ENCODE results near the gene DRD5. TPM values are rescaled to one million over a fixed set of nuclear protein-coding genes. Genes with fewer than 3 reads are reported as not detected.

The DRD5 gene
- total and polyA plus RNA-seq, 10 of the 15 experiments (the other 5 are each of a cell fraction or from before 2014, with no cell fraction given), result not detected

DNA sequence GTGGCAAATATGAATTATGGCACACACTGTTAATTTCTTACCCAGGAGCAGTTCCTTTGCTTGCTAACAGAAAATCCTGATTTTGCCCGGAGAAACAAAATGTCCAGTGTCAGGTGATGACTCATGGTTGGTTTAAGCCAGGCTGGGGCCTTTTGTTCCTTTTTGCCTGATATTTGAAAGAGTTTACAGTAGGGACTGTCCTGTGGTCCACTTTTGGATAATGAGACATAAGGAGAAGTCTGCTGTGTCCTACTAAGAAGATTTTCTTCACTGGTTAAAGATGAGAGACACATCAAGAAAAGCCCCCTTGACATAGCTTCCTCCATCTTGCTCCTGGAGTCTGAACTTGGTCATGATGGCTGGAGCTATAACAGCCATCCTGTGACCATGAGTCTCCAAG lies 12.1 kb upstream of the DRD5 start:
- ChIA-PET RAD21 (ENCODE audit: unreplicated experiment) (interaction anchor here (6.7 kb wide), 1 partner anchor 246 kb away, joined by 36 read pairs; no protein-coding TSS in a partner anchor), CTCF (interaction anchor here (1.2 to 10.7 kb wide), 5 partner anchors 9 to 250 kb away, joined by 3 to 325 read pairs (median 3); no protein-coding TSS in a partner anchor), SMC1A (ENCODE audit: uncharacterized antibody, unreplicated experiment) (interaction anchor here (2.4 kb wide), 1 partner anchor 245 kb away, joined by 22 read pairs; no protein-coding TSS in a partner anchor), POLR2A (no interaction called here)
- in situ Hi-C loops (cut with MboI) (loop anchor here (10.0 kb wide), 1 partner anchor 775 kb away; no protein-coding TSS in a partner anchor), intact Hi-C loops (cut with micrococcal nuclease; ENCODE audit: unreplicated experiment) (loop anchor here (5.0 to 10.0 kb wide), 2 partner anchors 38 to 385 kb away; no protein-coding TSS in a partner anchor)
- 37% methylated on average over 1 of the region's 1 CpG for WGBS (ENCODE audit: insufficient coverage, insufficient replicate concordance, low lambda C conversion rate, missing lambda C conversion rate)
- Histone ChIP-seq H3K79me2 (ENCODE audit: control insufficient read depth, insufficient read depth, low read length) (no peaks in the 10 kb centered on the region), H2AFZ (ENCODE audit: control insufficient read depth, low read depth, low read length) (no peak overlapping the region), H3K27me3 (replicated peaks in 1 of 2; ENCODE audit: control insufficient read depth in 2 of 2, insufficient read depth in 2 of 2, low read length in 1 of 2) (no peaks in the 10 kb centered on the region), H3K4me2 (ENCODE audit: control insufficient read depth, insufficient read depth) (no peak overlapping the region), H3K36me3 (ENCODE audit: control insufficient read depth in 2 of 2, insufficient read depth in 2 of 2, low read length in 1 of 2) (no peaks in the 10 kb centered on the region), H3K9me3 (replicated peaks; ENCODE audit: control insufficient read depth, insufficient read depth, low read length) (no peaks in the 10 kb centered on the region), H3K9ac (ENCODE audit: control insufficient read depth, insufficient read depth, low read length) (no peak overlapping the region), H3K27ac (ENCODE audit: control insufficient read depth, insufficient read depth) (no peak overlapping the region), H3K4me3 (no peak overlapping the region), H3K4me1 (ENCODE audit: control insufficient read depth, insufficient read depth, low read length) (no peaks in the 10 kb centered on the region), H4K20me1 (ENCODE audit: control insufficient read depth, insufficient read depth) (no peaks in the 10 kb centered on the region)
- no peak for DNase-seq (ENCODE audit: low read depth, low spot score)
- ATAC-seq, result no peak
- FAIRE-seq, result no peak
- no peak for TF ChIP-seq ASH2L (IDR thresholded peaks at IDR 0.05; ENCODE audit: borderline replicate concordance, low read depth)
- no TSS peak for BruUV-seq (replicated peaks)

DNA sequence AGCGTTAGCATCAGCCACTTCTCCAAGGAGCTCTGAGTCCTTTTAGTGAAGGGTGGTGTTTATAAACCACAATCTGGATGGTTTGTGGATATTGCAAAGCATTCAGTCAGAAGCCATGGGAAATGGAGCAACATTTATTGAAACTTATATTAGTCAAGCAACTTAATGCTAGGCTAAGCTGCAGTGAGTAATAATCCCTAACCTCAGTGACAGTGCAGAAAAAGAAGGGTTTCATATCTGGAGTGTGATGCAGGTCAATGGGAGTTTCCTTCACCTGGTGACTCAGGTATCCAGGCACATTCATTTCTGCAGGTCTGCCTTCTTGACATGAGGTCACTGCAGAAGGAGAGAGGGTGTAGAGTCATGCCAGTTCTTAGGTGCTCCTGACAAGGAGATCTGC lies 10.4 kb upstream of the DRD5 start:
- ChIA-PET SMC1A (ENCODE audit: uncharacterized antibody, unreplicated experiment) (interaction anchor here (0.8 to 2.0 kb wide), 2 partner anchors 242 to 244 kb away, joined by 3 to 6 read pairs; no protein-coding TSS in a partner anchor), RAD21 (ENCODE audit: unreplicated experiment) (interaction anchor here (6.7 kb wide), 1 partner anchor 244 kb away, joined by 36 read pairs; no protein-coding TSS in a partner anchor), CTCF (interaction anchor here (0.6 to 2.8 kb wide), 2 partner anchors 243 to 364 kb away, joined by 3 to 18 read pairs; no protein-coding TSS in a partner anchor), POLR2A (no interaction called here)
- no peaks in the 10 kb centered on the region; a peak in 1 of 4 replicates for H3K27me3 ChIP-seq (replicated peaks in 1 of 2; ENCODE audit: control insufficient read depth in 2 of 2, insufficient read depth in 2 of 2, low read length in 1 of 2)
- no peaks in the 10 kb centered on the region; the same call in 2 of the 3 replicates for H3K9me3 ChIP-seq (replicated peaks; ENCODE audit: control insufficient read depth, insufficient read depth, low read length)
- no peak overlapping the region for H2AFZ ChIP-seq (ENCODE audit: control insufficient read depth, low read depth, low read length)
- no peaks in the 10 kb centered on the region for H4K20me1 ChIP-seq (ENCODE audit: control insufficient read depth, insufficient read depth)
- in situ Hi-C loops (cut with MboI), result no loop called here
- FAIRE-seq, result no peak
- no peak overlapping the region for H3K27ac ChIP-seq (ENCODE audit: control insufficient read depth, insufficient read depth)
- intact Hi-C loops (cut with micrococcal nuclease; ENCODE audit: unreplicated experiment), result no loop called here
- no peaks in the 10 kb centered on the region for H3K36me3 ChIP-seq (ENCODE audit: control insufficient read depth in 2 of 2, insufficient read depth in 2 of 2, low read length in 1 of 2)
- 5% methylated on average over 1 of the region's 1 CpG for WGBS (ENCODE audit: insufficient coverage, insufficient replicate concordance, low lambda C conversion rate, missing lambda C conversion rate)
- no peaks in the 10 kb centered on the region for H3K79me2 ChIP-seq (ENCODE audit: control insufficient read depth, insufficient read depth, low read length)
- H3K4me3 ChIP-seq, result no peak overlapping the region
- no peaks in the 10 kb centered on the region for H3K4me1 ChIP-seq (ENCODE audit: control insufficient read depth, insufficient read depth, low read length)
- no peak overlapping the region for H3K9ac ChIP-seq (ENCODE audit: control insufficient read depth, insufficient read depth, low read length)
- BruUV-seq (replicated peaks), result no TSS peak
- ATAC-seq, result no peak
- DNase-seq (ENCODE audit: low read depth, low spot score), result no peak
- no peak overlapping the region for H3K4me2 ChIP-seq (ENCODE audit: control insufficient read depth, insufficient read depth)
- TF ChIP-seq EED (IDR thresholded peaks at IDR 0.05; ENCODE audit: low read depth) (no peak), RAD21 (IDR thresholded peaks at IDR 0.05; ENCODE audit: insufficient read depth, low read depth, low read length) (no peak), EGR1 (IDR thresholded peaks at IDR 0.05; ENCODE audit: borderline replicate concordance in 1 of 2, low read depth in 2 of 2, low read length in 2 of 2) (no peak), RB1 (IDR thresholded peaks at IDR 0.05; ENCODE audit: borderline replicate concordance) (no peak), NR2F1 (conservative IDR thresholded peaks at IDR 0.05) (no peak), PAX5 (IDR thresholded peaks at IDR 0.05; ENCODE audit: borderline replicate concordance, low read depth, low read length) (no peak), MTA3 (IDR thresholded peaks at IDR 0.05; ENCODE audit: borderline replicate concordance, low read length) (no peak), NFXL1 (IDR thresholded peaks at IDR 0.05; ENCODE audit: borderline replicate concordance) (no peak), CHD2 (IDR thresholded peaks at IDR 0.05; ENCODE audit: borderline replicate concordance, low read depth, low read length) (no peak)
- TF ChIP-seq, protein P1, sequence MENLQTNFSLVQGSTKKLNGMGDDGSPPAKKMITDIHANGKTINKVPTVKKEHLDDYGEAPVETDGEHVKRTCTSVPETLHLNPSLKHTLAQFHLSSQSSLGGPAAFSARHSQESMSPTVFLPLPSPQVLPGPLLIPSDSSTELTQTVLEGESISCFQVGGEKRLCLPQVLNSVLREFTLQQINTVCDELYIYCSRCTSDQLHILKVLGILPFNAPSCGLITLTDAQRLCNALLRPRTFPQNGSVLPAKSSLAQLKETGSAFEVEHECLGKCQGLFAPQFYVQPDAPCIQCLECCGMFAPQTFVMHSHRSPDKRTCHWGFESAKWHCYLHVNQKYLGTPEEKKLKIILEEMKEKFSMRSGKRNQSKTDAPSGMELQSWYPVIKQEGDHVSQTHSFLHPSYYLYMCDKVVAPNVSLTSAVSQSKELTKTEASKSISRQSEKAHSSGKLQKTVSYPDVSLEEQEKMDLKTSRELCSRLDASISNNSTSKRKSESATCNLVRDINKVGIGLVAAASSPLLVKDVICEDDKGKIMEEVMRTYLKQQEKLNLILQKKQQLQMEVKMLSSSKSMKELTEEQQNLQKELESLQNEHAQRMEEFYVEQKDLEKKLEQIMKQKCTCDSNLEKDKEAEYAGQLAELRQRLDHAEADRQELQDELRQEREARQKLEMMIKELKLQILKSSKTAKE (IDR thresholded peaks at IDR 0.05; ENCODE audit: low read depth, poor library complexity, severe bottlenecking), result no peak
- TF ChIP-seq, protein P2, sequence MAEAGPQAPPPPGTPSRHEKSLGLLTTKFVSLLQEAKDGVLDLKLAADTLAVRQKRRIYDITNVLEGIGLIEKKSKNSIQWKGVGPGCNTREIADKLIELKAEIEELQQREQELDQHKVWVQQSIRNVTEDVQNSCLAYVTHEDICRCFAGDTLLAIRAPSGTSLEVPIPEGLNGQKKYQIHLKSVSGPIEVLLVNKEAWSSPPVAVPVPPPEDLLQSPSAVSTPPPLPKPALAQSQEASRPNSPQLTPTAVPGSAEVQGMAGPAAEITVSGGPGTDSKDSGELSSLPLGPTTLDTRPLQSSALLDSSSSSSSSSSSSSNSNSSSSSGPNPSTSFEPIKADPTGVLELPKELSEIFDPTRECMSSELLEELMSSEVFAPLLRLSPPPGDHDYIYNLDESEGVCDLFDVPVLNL (IDR thresholded peaks at IDR 0.05; ENCODE audit: low read depth, low read length), result no peak
- TF ChIP-seq, protein P3, sequence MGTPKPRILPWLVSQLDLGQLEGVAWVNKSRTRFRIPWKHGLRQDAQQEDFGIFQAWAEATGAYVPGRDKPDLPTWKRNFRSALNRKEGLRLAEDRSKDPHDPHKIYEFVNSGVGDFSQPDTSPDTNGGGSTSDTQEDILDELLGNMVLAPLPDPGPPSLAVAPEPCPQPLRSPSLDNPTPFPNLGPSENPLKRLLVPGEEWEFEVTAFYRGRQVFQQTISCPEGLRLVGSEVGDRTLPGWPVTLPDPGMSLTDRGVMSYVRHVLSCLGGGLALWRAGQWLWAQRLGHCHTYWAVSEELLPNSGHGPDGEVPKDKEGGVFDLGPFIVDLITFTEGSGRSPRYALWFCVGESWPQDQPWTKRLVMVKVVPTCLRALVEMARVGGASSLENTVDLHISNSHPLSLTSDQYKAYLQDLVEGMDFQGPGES (IDR thresholded peaks at IDR 0.05), result no peak

Measured in GM12878 (cell line).